Activated CD4-positive, alpha-beta T cell treated with anti-CD3 and anti-CD28 coated beads, Interleukin-10, Interleukin-2, amounts not matched to agents 100 ng/mL and 50 ng/mL, durations not matched to agents 16 hours and 8 hours (primary cell): ENCODE measurements around the gene DENND5B.
"Not testable (repeated sequence)": the region's sequence is repeated elsewhere in the genome, so short reads cannot be mapped to it uniquely, and the experiment has no call there.

ENCODE experiments used
- DNase-seq: peaks from one replicate; pipeline ENCODE4 v3.0.0-alpha.2; 2020

Gene DENND5B

GRCh38 chr12:31589904-31590641 is 863 bp downstream of the DENND5B start:
- DNase-seq: peak; percentile 23

GRCh38 chr12:31589598-31589903 is 1.4 kb downstream of the DENND5B start:
- peak; percentile 30 for DNase-seq

GRCh38 chr12:31588976-31589375 is 2.0 kb downstream of the DENND5B start:
- no peak for DNase-seq

GRCh38 chr12:31586728-31587127 is 4.2 kb downstream of the DENND5B start:
- no peak for DNase-seq

GRCh38 chr12:31585895-31586294 is 5.0 kb downstream of the DENND5B start:
- DNase-seq: no peak

GRCh38 chr12:31585271-31585670 is 5.7 kb downstream of the DENND5B start:
- DNase-seq: no peak

- no peak for DNase-seq
Observed at GRCh38 chr12:31584782-31585181, 6.2 kb downstream of the DENND5B start.

- no peak for DNase-seq
Observed at GRCh38 chr12:31583878-31584277, 7.1 kb downstream of the DENND5B start.

- no peak for DNase-seq
Observed at GRCh38 chr12:31582155-31582554, 8.8 kb downstream of the DENND5B start.

GRCh38 chr12:31578632-31579031 is 12.3 kb downstream of the DENND5B start:
- no peak for DNase-seq

- DNase-seq: no peak
Observed at GRCh38 chr12:31574803-31575575, 15.9 kb downstream of the DENND5B start.

- DNase-seq: not testable (repeated sequence)
Observed at GRCh38 chr12:31574367-31574766, 16.6 kb downstream of the DENND5B start.

- DNase-seq: no peak
Observed at GRCh38 chr12:31572900-31573600, 17.9 kb downstream of the DENND5B start.

- no peak for DNase-seq
Observed at GRCh38 chr12:31570880-31571279, 20.1 kb downstream of the DENND5B start.

GRCh38 chr12:31569517-31569916 is 21.4 kb downstream of the DENND5B start:
- not testable (repeated sequence) for DNase-seq

GRCh38 chr12:31568498-31568897 is 22.4 kb downstream of the DENND5B start:
- DNase-seq: no peak

GRCh38 chr12:31567029-31567428 is 23.9 kb downstream of the DENND5B start:
- DNase-seq: no peak

- DNase-seq: no peak
Observed at GRCh38 chr12:31566547-31566946, 24.4 kb downstream of the DENND5B start.

- DNase-seq: peak; percentile 25
Observed at GRCh38 chr12:31562594-31563328, 28.2 kb downstream of the DENND5B start.

- no peak for DNase-seq
Observed at GRCh38 chr12:31560516-31560915, 30.4 kb downstream of the DENND5B start.

GRCh38 chr12:31558521-31558920 is 32.4 kb downstream of the DENND5B start:
- DNase-seq: no peak

GRCh38 chr12:31557707-31558106 is 33.2 kb downstream of the DENND5B start:
- no peak for DNase-seq

GRCh38 chr12:31555466-31555865 is 35.5 kb downstream of the DENND5B start:
- DNase-seq: not testable (repeated sequence)
